CMK (cell line): Measurements from ENCODE around the gene RUNDC3A.
"Not testable (repeated sequence)": the region's sequence is repeated elsewhere in the genome, so short reads cannot be mapped to it uniquely, and the experiment has no call there.

ENCODE experiments used
- DNase-seq: peaks from one replicate; pipeline ENCODE4 v3.0.0-alpha.2; 2010; ENCODE audit warnings: low read depth

RUNDC3A gene

DNA sequence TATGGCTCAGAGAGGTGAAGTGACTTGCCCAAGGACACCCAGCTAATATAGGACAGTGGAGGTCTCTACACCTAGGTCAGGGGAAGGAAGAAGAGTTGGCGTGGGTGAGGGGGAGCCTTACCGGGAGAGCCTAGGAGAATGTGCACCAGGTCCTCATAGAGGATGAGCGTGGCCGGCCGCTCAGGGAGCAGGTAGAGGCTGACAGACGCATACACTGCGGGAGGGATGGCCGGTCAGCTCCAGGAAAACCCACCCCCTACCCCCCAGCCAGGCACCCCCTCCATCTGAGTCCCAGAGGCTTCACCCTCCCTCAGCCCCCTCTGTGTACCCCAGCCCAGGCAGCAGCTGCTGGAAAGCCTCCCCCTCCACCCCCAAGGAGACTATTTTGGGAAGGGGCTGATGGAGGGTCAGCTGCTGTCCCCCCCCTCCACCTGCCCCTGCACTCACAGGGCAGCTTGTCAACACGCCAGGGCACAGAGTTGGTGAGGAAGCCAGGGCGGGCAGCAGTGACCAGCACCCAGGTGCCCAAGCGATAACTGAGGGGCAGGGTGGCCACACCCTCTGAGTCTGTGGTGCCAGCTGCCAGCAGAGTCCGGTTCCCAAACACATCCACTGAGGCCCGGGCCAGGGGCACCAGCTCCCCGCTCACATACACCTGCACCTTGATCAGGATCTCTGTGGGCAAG is 51.2 kb downstream of the RUNDC3A start:
- no peak for DNase-seq

DNA sequence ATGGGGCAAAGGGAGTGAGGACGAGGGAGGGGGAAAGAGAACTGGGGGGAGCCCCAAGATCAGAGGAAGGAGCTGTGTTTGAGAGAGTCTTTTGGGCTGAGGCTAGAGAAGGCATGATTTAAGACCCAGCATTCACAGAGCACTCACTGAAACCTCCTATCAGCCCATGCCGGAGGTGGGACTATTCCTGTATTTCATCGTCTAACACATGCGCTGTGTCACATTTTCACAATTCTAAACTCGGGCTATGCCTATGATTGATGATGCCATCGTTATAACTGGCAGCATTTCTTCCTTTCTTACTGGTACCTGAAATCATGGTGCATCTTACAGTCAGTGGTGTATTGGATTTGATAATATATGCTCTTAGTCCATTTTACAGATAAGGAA is 51.7 kb downstream of the RUNDC3A start:
- no peak for DNase-seq

DNA sequence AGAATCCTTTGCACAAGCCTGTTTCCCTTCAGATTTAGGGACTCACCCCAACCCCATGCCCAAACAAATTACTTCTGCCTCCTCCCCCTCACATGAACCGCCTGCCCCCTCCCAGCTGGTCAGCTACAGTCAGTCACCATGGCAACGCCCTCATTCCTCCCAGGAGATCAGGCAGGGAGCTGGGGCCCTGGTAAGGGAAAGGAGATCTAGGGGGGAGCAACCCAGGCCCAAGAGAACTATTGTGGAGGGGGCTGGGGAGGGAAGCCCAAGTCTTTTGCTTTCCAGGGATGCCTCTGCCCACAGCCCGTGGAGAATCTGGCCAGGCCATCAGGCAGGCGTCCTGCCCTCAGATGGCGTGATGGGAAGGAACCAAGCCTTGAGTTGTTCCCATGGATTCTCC is 52.4 kb downstream of the RUNDC3A start:
- no peak for DNase-seq

GRCh38 chr17:44361292-44362260 is 53.2 kb downstream of the RUNDC3A start:
- DNase-seq, result no peak

DNA sequence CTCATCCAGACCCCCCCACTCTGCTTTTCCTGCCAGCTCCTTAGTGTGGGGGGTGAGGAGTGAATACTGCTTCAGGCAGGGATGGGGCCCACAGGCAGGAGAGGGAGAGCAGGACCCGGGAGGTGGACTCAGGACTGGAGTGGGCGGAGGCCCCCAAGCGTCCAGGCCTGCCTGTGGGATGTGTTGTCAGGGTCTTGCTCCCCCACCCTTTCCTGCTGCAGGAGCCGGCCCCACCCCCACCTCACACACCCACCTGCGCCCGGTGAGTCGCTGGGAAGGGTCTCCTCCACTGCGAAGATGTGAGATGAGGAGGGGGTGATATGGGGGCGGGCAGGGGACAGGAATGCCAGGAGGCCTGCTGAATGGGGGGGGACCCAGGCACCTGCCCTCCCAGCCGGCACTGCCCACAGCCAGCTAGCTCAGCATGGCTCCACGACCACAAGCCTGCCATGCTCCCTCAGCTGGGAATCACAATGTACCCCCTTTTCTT is 54.1 kb downstream of the RUNDC3A start:
- no peak for DNase-seq

- DNase-seq, result no peak
These were observed 54.7 kb downstream of the RUNDC3A start for GRCh38 chr17:44362949-44363612.

- no peak for DNase-seq
These were observed 55.3 kb downstream of the RUNDC3A start, which contains the start of gene FAM171A2 for GRCh38 chr17:44363613-44364159. Gene FAM171A2 (minus strand): TSS chr17:44363853. CDS start chr17:44363714, 139 bp downstream.

- DNase-seq, result not testable (repeated sequence)
These were observed 56.6 kb downstream of the RUNDC3A start for GRCh38 chr17:44365051-44365450.

DNA sequence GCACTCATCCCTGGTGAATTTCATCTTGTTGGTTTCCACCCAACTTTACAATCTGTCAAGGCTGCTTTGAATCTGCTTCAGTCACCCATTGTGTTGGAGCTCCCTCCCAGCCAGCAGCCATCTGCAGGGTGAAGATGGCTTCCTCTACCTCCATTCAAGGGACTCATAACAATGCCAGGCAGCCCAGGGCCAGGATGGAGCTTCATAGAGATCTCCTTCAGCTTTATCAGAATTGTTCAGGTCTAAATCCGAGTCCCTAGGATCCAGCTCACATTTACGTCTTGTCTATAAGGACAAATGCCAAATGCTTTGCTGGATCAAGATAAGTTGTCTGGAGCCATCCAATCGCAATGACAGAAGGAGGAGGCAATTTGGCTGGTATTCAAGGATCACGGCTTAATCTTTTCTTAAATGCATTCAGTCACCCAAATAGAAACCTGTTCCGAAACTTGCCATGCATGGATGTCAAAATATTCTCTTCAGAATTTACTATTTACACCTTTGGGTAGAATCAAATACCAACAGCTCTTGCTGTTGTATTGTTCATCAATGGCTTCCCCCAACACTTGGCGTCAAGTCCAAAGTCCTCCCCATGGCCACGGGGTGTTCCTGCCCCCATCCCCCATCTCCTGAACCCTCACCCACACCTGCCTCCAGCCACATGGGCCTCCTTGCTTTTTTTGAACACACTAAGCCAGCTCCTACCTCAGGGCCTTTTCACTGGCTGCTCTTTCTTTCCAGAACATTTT is 59.0 kb downstream of the RUNDC3A start:
- no peak for DNase-seq
